ENCODE measurements around the gene DNAAF3.

The DNAAF3 gene

DNA sequence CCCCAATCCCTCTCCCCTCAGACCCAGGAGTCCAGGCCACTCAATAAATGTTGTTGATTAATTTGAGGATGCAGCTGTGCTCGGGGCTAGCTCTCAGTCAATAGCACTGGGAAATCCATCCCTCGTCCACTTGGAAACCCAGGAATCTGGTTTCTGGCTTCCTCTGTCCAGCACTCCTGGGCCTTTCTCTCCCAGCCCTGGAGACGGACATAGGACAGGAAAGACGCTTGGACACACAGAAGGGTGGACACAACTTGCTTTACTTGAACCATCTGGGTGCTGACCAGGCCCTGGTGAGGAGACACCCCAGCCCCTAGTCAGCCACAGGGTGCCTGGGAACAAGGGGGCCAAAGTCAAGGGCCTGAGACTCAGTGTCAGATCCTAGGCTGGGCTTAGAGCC lies 8.0 kb downstream of the DNAAF3 start:
- H3K23ac ChIP-seq (ENCODE audit: low read depth, low read length, poor library complexity): no peak overlapping the region
- no peak overlapping the region for H2AK5ac ChIP-seq (ENCODE audit: low read depth, low read length)
- no peak overlapping the region for H4K8ac ChIP-seq (ENCODE audit: low read depth, low read length)
- H3K9me3 ChIP-seq (replicated peaks in 1 of 2; ENCODE audit: control insufficient read depth in 2 of 2, insufficient read depth in 1 of 2, low read depth in 1 of 2, low read length in 2 of 2): peaks cover 0 to 2% of the 10 kb centered on the region in 2 donors
- no peaks in the 10 kb centered on the region for H3K36me3 ChIP-seq (replicated peaks in 1 of 2; ENCODE audit: control insufficient read depth in 2 of 2, insufficient read depth in 2 of 2, low read length in 2 of 2)
- no peak overlapping the region for H2BK120ac ChIP-seq (ENCODE audit: low read depth, low read length)
- H3K27ac ChIP-seq (replicated peaks; ENCODE audit: low read length): no peak overlapping the region
- H2BK5ac ChIP-seq (ENCODE audit: low read length): no peak overlapping the region
- no CpG with 5 or more reads among the region's 4 CpGs for WGBS, 2 donors (ENCODE audit: extremely low coverage in 2 of 2, insufficient read length in 2 of 2, insufficient replicate concordance in 1 of 2)
- no peak for DNase-seq (ENCODE audit: low spot score)
- H3K4me2 ChIP-seq (ENCODE audit: insufficient read depth, low read length, poor library complexity, severe bottlenecking): no peak overlapping the region
- H3K4me1 ChIP-seq (ENCODE audit: control insufficient read depth in 2 of 2, insufficient read depth in 1 of 2, low read depth in 1 of 2, low read length in 2 of 2): peaks cover 4 to 7% of the 10 kb centered on the region in 2 donors
- no peak overlapping the region for H3K4me3 ChIP-seq (ENCODE audit: low read length in 2 of 2)
- no peak overlapping the region for H4K91ac ChIP-seq (ENCODE audit: low read depth, low read length, poor library complexity)
- H3K9ac ChIP-seq (ENCODE audit: low read depth, low read length, poor library complexity): no peak overlapping the region
- no peak overlapping the region for H3K4ac ChIP-seq (ENCODE audit: low read length)
- no peak overlapping the region for H2BK15ac ChIP-seq (ENCODE audit: low read length)
- peaks cover 7 to 33% (median 22%) of the 10 kb centered on the region in 3 experiments for H3K27me3 ChIP-seq (ENCODE audit: control insufficient read depth in 3 of 3, insufficient read depth in 3 of 3, low read depth in 1 of 3, low read length in 3 of 3)
- H2AFZ ChIP-seq (ENCODE audit: low read length): no peak overlapping the region
- no peak overlapping the region for H3K14ac ChIP-seq (ENCODE audit: low read length)
- H3K79me1 ChIP-seq (ENCODE audit: low read depth, low read length): no peaks in the 10 kb centered on the region
- no peak overlapping the region for H3K18ac ChIP-seq (ENCODE audit: low read length)
- no peak overlapping the region for H2BK12ac ChIP-seq (ENCODE audit: low read length)

DNA sequence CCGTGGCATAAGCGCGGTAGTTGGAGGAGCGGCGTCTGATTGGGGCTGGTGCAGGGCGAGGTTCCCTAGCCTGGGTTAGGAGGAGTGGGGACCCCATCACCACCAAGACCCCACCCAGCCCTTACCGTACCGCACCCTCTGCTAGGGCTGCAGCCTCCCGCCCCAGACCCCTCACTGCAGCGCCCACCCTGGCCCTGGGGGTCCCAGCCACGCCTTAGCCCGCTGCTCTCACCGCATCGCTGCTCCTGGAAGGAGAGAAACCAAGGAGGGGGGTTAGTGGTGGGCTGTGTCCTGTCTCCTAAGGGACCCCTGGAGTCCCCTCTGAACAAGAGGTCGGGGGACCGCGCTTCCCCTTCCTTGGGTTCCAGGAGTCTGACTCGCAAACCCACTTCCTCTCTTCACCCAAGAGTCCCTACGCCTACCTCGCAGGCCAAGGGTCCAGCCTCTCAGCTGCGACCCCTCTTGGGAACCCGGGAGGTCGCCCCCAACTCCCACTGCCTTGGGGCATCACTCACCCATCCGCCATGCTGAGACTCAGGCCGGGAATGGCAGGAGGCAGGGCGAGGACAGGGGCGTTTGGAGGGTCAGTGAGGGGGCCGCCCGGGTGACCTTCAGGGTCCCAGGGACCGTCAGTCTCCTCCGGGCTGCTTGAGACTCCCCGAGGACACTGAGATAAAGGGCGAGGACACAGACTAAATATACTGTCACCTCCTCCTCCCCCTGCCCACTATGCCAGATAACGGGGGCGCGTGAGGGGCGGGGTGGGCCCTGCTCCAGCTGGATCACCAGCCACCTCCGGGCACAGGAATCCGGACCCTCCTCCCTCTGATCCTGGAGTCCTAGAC lies 9.1 kb downstream of the DNAAF3 start, which contains the start of gene TNNI3:
Gene TNNI3 (minus strand): TSS at position 669 of the 845 bp plus-strand sequence. CDS start 143 bp downstream, at position 526.
- peak within 1 kb of the TSS; percentile 85 for H4K91ac ChIP-seq (ENCODE audit: low read depth, low read length, poor library complexity)
- no peak within 1 kb of the TSS for H4K8ac ChIP-seq (ENCODE audit: low read depth, low read length)
- peaks cover 7 to 30% (median 22%) of the 10 kb centered on the region in 3 experiments for H3K27me3 ChIP-seq (ENCODE audit: control insufficient read depth in 3 of 3, insufficient read depth in 3 of 3, low read depth in 1 of 3, low read length in 3 of 3)
- H2BK5ac ChIP-seq (ENCODE audit: low read length): peak within 1 kb of the TSS; percentile 87
- peaks cover 4 to 7% of the 10 kb centered on the region in 2 donors for H3K4me1 ChIP-seq (ENCODE audit: control insufficient read depth in 2 of 2, insufficient read depth in 1 of 2, low read depth in 1 of 2, low read length in 2 of 2)
- H3K18ac ChIP-seq (ENCODE audit: low read length): peak within 1 kb of the TSS; percentile 98
- DNase-seq (ENCODE audit: low spot score): no peak
- no peaks in the 10 kb centered on the region for H3K79me1 ChIP-seq (ENCODE audit: low read depth, low read length)
- H2AFZ ChIP-seq (ENCODE audit: low read length): peak within 1 kb of the TSS; percentile 95
- H3K27ac ChIP-seq (replicated peaks; ENCODE audit: low read length): no peak within 1 kb of the TSS
- peak within 1 kb of the TSS; percentile 77 for H3K9ac ChIP-seq (ENCODE audit: low read depth, low read length, poor library complexity)
- no peaks in the 10 kb centered on the region for H3K36me3 ChIP-seq (replicated peaks in 1 of 2; ENCODE audit: control insufficient read depth in 2 of 2, insufficient read depth in 2 of 2, low read length in 2 of 2)
- peak within 1 kb of the TSS; percentile 6 for H3K14ac ChIP-seq (ENCODE audit: low read length)
- no peak within 1 kb of the TSS for H3K4ac ChIP-seq (ENCODE audit: low read length)
- H2AK5ac ChIP-seq (ENCODE audit: low read depth, low read length): peak within 1 kb of the TSS; percentile 90
- WGBS, 2 donors (ENCODE audit: extremely low coverage in 2 of 2, insufficient read length in 2 of 2, insufficient replicate concordance in 1 of 2): no CpG with 5 or more reads among the region's 39 CpGs
- H2BK12ac ChIP-seq (ENCODE audit: low read length): no peak within 1 kb of the TSS
- no peak within 1 kb of the TSS for H3K23ac ChIP-seq (ENCODE audit: low read depth, low read length, poor library complexity)
- H2BK15ac ChIP-seq (ENCODE audit: low read length): peak within 1 kb of the TSS; percentile 100
- H3K9me3 ChIP-seq (replicated peaks in 1 of 2; ENCODE audit: control insufficient read depth in 2 of 2, insufficient read depth in 1 of 2, low read depth in 1 of 2, low read length in 2 of 2): peaks cover 0 to 2% of the 10 kb centered on the region in 2 donors
- H2BK120ac ChIP-seq (ENCODE audit: low read depth, low read length): no peak within 1 kb of the TSS
- peak within 1 kb of the TSS; percentile 47 to 73 for H3K4me3 ChIP-seq (ENCODE audit: low read length in 2 of 2)
- peak within 1 kb of the TSS; percentile 66 for H3K4me2 ChIP-seq (ENCODE audit: insufficient read depth, low read length, poor library complexity, severe bottlenecking)

- H3K4me3 ChIP-seq (ENCODE audit: low read length in 2 of 2): peak overlapping the region; percentile 47 to 79
- peak overlapping the region; percentile 87 for H2BK5ac ChIP-seq (ENCODE audit: low read length)
- no peak overlapping the region for H2BK12ac ChIP-seq (ENCODE audit: low read length)
- H4K91ac ChIP-seq (ENCODE audit: low read depth, low read length, poor library complexity): peak overlapping the region; percentile 85
- no peak overlapping the region for H3K4ac ChIP-seq (ENCODE audit: low read length)
- H3K27me3 ChIP-seq (ENCODE audit: control insufficient read depth in 3 of 3, insufficient read depth in 3 of 3, low read depth in 1 of 3, low read length in 3 of 3): peaks cover 3 to 23% (median 13%) of the 10 kb centered on the region in 3 experiments
- H3K36me3 ChIP-seq (replicated peaks in 1 of 2; ENCODE audit: control insufficient read depth in 2 of 2, insufficient read depth in 2 of 2, low read length in 2 of 2): no peaks in the 10 kb centered on the region
- H3K23ac ChIP-seq (ENCODE audit: low read depth, low read length, poor library complexity): no peak overlapping the region
- H2AFZ ChIP-seq (ENCODE audit: low read length): peak overlapping the region; percentile 95
- H3K4me2 ChIP-seq (ENCODE audit: insufficient read depth, low read length, poor library complexity, severe bottlenecking): peak overlapping the region; percentile 66
- H2BK15ac ChIP-seq (ENCODE audit: low read length): peak overlapping the region; percentile 100
- peak overlapping the region; percentile 6 for H3K14ac ChIP-seq (ENCODE audit: low read length)
- DNase-seq (ENCODE audit: low spot score): peak; percentile 91
- H3K79me1 ChIP-seq (ENCODE audit: low read depth, low read length): no peaks in the 10 kb centered on the region
- peaks cover 0 to 4% of the 10 kb centered on the region in 2 donors for H3K9me3 ChIP-seq (replicated peaks in 1 of 2; ENCODE audit: control insufficient read depth in 2 of 2, insufficient read depth in 1 of 2, low read depth in 1 of 2, low read length in 2 of 2)
- peaks cover 4 to 7% of the 10 kb centered on the region in 2 donors for H3K4me1 ChIP-seq (ENCODE audit: control insufficient read depth in 2 of 2, insufficient read depth in 1 of 2, low read depth in 1 of 2, low read length in 2 of 2)
- peak overlapping the region; percentile 8 for H3K27ac ChIP-seq (replicated peaks; ENCODE audit: low read length)
- H2AK5ac ChIP-seq (ENCODE audit: low read depth, low read length): no peak overlapping the region
- no peak overlapping the region for H4K8ac ChIP-seq (ENCODE audit: low read depth, low read length)
- H2BK120ac ChIP-seq (ENCODE audit: low read depth, low read length): no peak overlapping the region
- H3K9ac ChIP-seq (ENCODE audit: low read depth, low read length, poor library complexity): peak overlapping the region; percentile 77
- peak overlapping the region; percentile 98 for H3K18ac ChIP-seq (ENCODE audit: low read length)
- WGBS, 2 donors (ENCODE audit: extremely low coverage in 2 of 2, insufficient read length in 2 of 2, insufficient replicate concordance in 1 of 2): no CpG with 5 or more reads among the region's 52 CpGs
Observed at GRCh38 chr19:55156202-55157063, 10.0 kb downstream of the DNAAF3 start.
